Stimulated activated CD8-positive, alpha-beta memory T cell treated with anti-CD3 and anti-CD28 coated beads, Interleukin-4, amount 100 ng/mL, for 48 hours (primary cell): Measurements from ENCODE around the gene RAB15.

Experiments
- DNase-seq: peaks from one replicate; pipeline ENCODE4 v3.0.0-alpha.2; 2020

The RAB15 gene

GRCh38 chr14:64953661-64954060 lies 18.5 kb downstream of the RAB15 start:
- no peak for DNase-seq

DNA sequence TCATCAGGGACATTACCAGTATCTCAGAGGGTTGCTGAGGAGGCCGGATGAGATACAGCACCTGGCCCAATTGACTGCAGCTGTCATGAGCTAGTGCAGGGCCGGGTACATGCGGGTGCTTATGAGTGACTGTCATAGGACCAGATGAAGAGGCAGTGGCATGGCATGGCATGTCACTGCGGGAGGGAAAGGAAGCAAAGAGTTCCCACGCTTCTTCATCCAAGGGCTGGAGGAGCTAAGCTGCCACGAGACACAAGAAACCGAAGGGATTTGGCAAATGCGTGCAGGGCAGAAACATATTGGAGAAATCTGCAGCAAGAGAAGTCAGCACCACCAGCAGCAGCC lies 18.9 kb downstream of the RAB15 start:
- no peak for DNase-seq

GRCh38 chr14:64952598-64953309 lies 19.4 kb downstream of the RAB15 start:
- DNase-seq = no peak

DNA sequence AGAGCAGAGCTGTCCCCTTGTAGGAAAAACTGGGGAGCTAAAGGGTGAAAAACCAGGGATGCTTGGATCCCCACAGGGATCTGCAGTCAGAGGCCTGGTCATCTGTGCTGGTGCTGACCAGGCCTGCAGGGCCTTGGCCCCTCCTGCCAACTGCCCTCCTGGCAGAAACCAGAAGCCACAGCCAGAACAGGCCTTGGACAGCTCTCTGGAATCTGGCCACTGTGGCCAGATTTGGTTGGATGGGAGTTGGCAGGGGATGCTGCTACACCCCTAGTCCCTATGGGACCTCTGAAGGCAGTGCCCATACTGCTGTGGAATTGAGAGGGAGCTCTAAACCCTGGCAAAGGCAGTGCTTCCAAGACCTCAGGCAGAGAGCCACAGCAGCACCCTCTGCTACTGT lies 20.4 kb downstream of the RAB15 start:
- no peak for DNase-seq

DNA sequence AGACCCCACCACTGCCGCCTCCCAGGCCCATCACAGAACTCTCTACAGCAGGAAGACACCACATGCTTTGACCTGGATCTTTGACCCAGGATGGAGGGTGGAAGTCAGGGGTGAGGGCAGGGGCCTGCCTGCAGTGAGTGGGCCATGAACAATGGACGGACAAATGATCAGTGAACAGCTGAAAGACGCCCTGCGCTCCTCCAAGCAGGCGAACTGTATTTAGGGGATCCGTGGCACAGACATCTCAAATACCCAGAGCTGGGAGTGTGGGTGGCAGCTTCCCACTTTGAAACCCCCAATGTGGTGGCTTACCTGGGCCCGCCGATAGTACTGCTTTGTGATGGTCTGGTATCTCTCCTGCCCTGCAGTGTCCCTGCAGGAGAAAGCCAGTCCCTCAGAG lies 20.8 kb downstream of the RAB15 start:
- no peak for DNase-seq

DNA sequence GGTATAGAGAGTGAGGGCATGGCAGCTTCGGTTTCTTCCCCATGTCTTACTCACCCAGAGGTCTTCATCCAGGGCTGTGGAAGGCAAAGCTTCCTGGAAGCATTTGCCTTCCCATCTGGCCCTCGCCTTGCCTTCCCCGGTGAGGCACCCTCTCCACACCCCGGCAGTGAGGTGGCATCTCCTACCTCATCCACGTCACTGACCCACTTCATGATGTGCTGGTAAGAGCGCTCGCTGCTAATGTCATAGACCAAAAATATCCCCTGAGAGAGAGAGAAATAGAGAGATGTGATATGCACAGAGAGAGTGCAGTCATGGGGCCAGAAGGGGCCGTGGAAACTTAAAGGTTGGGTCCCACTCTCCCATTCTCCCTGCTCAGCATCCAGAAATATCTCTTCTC lies 21.2 kb downstream of the RAB15 start:
- DNase-seq = no peak

DNA sequence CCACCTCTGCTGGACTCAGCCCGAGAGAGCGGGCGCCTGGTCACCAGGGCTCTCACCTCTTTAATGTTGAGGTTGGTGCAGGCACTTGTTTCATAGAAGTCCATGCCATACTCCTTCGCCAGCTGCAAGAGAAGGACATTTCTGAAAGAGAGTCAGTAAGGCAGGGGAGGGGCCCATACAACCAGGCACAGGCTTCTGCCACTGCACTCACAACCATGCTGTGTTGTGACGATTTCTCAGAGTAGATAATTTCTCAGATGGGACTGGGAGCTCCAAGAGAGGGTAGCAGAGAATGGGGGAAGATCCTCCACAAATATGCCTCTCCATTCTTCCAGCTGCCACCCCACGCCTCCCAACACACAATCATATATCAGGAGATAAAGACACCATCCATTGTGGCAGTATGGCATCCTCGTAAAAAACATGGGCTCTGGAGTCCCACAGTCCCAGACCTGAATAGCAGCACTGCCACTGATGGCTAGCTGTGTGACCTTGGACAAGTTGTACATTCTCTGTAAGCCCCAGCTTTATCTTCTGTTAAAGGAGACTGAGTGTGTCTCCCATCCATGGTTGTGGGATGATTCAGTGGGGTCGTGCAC lies 23.4 kb downstream of the RAB15 start:
- DNase-seq = no peak

GRCh38 chr14:64947710-64948611 lies 24.2 kb downstream of the RAB15 start:
- no peak for DNase-seq

DNA sequence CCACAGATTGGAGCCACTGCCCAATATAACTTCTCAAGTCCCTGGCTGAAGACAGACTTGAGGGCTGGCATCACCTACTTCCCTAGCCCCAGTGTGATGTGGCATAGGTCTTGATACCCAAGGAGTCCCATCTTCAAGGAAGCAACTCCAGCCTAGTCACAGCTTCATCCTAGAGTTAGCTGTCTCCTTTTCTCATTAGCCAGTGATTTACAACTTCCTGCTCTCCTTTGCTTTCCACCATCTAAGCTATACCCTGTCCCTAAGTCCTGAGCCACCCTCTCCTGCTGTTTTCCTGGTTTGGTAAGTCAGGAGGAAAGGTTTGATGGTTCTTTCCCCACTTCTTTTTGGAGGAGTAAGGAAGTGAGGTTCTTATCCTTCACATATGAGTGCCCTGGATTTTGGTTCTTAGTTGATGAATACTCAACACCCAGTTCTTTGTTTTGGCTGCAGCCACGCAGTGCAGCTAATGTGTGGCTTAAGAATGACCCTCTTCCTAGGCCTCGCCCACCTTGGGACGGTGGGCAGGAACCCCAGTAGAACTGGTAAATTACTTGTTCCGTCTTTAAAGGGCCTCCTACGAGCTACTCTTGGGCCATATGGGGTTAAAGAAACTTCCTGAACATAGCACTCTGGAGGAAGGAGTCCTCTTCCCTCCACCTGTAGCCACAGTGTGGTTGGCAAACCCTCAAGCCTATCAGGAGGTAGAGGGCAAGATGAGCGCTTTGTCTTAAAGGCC lies 25.7 kb downstream of the RAB15 start:
- DNase-seq = no peak

GRCh38 chr14:64945431-64946178 lies 26.5 kb downstream of the RAB15 start:
- no peak for DNase-seq

DNA sequence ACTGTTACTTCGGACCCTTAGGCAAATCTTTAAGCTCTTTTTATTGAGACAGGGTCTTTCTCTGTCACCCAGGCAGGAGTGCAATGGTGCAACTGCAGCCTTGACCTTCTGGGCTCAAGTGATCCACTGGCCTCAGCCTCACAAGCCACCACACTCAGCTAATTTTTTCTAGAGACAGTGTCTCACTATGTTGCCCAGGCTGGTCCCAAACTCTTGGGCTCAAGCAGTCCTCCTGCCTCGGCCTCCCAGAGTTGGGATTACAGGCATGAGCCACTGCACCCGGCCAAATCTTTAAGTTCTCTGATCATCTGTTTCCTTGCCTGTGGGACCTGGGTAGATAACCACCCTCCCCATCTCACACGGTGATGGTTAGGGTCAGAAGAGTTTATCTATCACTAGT lies 27.3 kb downstream of the RAB15 start:
- no peak for DNase-seq

GRCh38 chr14:64944041-64944440 lies 28.1 kb downstream of the RAB15 start:
- no peak for DNase-seq

DNA sequence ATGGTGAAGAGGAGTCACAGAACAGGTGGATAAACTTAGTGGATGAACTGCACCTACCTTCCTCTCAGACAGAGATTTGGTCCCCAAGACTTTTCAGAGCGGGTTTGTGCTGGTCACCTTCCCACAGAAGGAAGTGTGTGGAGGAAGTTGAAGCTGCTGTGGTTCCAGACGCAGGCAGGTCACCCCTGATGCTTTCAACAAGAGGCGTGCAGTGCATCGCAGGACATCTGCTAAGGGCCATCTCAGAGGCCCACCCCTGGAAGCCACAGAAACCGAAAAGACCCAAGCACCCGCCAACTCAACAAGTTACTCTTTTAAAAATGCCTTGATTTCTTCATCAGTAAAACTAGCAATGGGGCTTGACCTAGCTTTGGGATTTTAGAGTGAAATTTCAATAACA lies 28.6 kb downstream of the RAB15 start:
- DNase-seq = no peak

GRCh38 chr14:64942531-64943111 lies 29.5 kb downstream of the RAB15 start, which contains the start of gene GPX2:
GPX2 (minus strand) TSS chr14:64942745; CDS start chr14:64942726, 19 bp downstream.
- DNase-seq = no peak

DNA sequence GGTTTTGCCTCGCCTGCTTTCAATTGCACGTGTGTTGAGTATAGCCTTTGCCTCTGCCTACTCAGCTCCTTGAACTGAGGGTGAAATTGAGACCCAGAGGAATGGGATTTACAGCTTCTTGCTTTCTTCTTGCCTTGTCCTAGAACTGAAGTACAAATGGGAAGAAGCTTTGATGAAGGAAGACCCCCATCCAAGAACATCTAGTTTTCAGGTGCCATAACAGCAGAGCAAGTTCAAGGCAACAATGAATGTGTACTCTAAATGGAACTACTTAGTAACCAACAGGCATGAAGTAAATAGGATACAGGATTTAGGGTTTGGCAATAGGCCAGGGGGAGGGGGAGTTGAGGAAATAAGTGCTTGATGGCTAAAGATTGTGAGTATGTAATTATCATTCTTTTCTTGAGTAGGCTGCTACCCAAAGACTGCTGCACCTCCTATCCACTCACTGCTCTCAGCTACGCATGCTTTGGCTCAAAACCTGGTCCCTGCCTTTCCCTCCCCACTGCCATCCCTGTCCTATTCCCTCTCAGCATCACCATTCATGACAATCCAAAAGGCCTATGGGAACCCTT lies 31.7 kb downstream of the RAB15 start:
- no peak for DNase-seq

- no peak for DNase-seq
These were observed 32.3 kb downstream of the RAB15 start for GRCh38 chr14:64939817-64940190.

DNA sequence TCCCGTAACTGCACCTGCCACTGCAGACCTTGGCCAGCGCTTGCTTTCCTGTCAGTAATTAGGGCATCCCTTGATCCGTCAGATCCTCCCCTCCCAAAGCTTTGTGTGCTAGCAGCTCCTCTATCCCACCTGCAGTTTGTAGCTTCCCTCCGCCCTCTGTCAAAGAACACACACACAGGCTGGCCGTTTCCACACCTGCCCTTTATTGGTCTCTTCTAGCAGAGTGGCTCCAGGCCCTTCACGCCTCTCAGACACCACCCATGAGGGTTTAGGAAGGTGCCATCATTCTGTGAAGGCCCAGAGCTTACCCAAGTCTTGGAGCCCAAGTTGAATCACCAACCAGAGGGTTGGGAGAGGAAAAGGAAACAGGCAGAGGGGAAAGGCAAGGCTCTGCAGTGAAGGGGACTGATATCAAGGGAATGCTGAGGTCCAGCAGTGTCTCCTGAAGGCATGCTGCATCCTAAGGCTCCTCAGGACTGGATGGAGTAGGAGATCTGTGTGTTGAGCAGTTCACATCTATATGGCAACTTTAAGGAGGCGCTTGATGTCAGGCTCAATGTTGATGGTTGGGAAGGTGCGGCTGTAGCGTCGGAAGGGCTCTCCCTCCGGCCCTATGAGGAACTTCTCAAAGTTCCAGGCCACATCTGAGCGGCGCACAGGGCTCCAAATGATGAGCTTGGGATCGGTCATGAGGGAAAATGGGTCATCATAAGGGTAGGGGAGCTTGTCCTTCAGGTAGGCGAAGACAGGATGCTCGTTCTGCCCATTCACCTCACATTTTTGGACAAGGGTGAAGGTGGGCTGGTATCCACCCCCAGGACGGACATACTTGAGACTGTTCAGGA lies 32.9 kb downstream of the RAB15 start:
- no peak for DNase-seq

GRCh38 chr14:64937821-64938193 lies 34.3 kb downstream of the RAB15 start:
- no peak for DNase-seq

DNA sequence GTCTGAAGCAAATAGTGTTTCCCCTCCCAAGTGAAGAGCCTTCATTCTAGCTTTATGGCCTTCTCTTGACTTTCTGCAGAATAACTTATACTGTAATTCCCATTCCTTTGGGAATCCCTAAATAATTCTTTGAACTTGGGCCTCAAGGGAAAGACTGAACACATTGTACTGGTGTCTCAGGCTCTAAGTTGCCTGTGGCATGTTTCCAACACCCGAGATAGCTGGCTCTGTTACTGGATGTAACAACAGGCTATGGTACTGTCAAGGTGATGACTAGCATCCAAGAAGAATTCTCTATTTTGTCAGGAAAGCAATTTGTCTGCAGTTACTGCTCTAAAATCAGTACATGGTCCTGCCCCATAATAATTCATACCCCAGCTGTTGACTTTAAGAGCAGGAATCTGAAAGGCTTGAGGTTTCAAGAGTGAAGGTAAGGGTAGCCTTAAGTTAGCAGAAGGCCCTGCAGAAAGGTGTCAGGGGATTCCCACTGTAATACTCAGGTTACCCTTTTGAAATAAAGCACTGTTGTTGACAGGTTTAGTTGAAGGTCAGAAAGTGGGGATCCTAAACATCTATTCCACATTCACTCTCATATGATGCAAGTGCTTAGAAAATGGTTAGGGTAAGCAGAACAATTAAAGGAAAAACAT lies 34.8 kb downstream of the RAB15 start:
- DNase-seq = no peak

DNA sequence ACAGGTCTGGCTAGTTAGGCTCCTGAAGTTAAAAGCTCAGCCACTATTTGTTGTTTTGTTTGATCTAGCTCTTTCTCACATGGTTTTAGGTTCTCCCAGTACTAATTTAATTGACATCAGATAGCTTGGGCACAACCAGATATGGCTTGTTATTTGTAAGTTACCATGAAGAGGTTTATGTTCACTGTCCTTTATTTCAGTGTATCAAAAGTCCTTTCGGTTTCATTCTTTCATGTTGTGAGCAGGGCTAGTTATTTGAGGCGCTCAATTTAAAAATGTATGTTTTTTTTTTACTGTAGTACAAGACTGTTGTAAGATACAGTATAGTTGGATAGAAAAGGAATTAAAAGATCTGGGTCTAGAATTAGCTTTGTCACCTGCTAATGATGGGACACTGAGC lies 36.6 kb downstream of the RAB15 start:
- DNase-seq = no peak
